ENCODE data around the gene CNTNAP5. TPM values are rescaled to one million over a fixed set of nuclear protein-coding genes. Genes with fewer than 3 reads are reported as not detected.

CNTNAP5 gene
- total RNA-seq, 1 experiment from 2014 or later: 0.48 TPM

DNA sequence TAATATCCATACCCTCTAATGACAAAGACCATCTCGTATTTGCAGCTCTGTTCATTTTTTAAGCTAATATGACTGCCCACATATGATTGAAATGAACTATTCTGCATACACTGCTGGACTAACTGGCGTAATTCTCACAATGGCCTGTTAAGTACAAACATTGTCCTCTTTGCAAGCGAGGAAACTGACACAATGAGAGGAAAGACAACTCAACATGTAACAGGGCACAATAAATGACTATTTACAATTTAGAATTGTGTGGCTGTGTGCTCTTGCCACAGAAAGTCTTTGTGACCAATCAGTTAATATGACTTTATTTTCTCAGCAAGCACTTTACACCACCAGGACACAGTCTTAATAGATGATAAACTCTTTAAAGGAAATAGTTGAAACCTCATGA is 498.0 kb downstream of the CNTNAP5 start:
- no peak overlapping the region for H3K18ac ChIP-seq (ENCODE audit: insufficient read length, low read depth, low read length)
- no peaks in the 10 kb centered on the region; the same call in 1 of the 2 replicates for H3K4me1 ChIP-seq (ENCODE audit: insufficient read depth, low read length)
- no peaks in the 10 kb centered on the region for H3K79me2 ChIP-seq (ENCODE audit: insufficient read depth, low read length)
- WGBS (ENCODE audit: extremely low coverage, insufficient read length, low lambda C conversion rate): no CpG with 5 or more reads among the region's 3 CpGs
- no peak overlapping the region for H4K91ac ChIP-seq (ENCODE audit: insufficient read length, low read depth, low read length)
- no peak overlapping the region for H2BK20ac ChIP-seq (ENCODE audit: low read depth, low read length, poor library complexity, severe bottlenecking)
- TF ChIP-seq, protein P1, sequence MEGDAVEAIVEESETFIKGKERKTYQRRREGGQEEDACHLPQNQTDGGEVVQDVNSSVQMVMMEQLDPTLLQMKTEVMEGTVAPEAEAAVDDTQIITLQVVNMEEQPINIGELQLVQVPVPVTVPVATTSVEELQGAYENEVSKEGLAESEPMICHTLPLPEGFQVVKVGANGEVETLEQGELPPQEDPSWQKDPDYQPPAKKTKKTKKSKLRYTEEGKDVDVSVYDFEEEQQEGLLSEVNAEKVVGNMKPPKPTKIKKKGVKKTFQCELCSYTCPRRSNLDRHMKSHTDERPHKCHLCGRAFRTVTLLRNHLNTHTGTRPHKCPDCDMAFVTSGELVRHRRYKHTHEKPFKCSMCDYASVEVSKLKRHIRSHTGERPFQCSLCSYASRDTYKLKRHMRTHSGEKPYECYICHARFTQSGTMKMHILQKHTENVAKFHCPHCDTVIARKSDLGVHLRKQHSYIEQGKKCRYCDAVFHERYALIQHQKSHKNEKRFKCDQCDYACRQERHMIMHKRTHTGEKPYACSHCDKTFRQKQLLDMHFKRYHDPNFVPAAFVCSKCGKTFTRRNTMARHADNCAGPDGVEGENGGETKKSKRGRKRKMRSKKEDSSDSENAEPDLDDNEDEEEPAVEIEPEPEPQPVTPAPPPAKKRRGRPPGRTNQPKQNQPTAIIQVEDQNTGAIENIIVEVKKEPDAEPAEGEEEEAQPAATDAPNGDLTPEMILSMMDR (conservative IDR thresholded peaks at IDR 0.05): no peak
- H3K56ac ChIP-seq (ENCODE audit: insufficient read length, low read depth, low read length): no peak overlapping the region
- Mint-ChIP-seq H3K27ac (no peak overlapping the region), H3K4me3 (no peak overlapping the region), H3K27me3 (ENCODE audit: low read depth) (no peaks in the 10 kb centered on the region), H3K9me3 (no peaks in the 10 kb centered on the region; a peak in 1 of 5 replicates), H3K36me3 (ENCODE audit: insufficient read depth in 1 of 3, low read depth in 3 of 3) (no peaks in the 10 kb centered on the region), H3K4me1 (peaks cover 30 to 35% of the 10 kb centered on the region in 2 experiments)
- H3K14ac ChIP-seq (ENCODE audit: insufficient read depth, low read length): no peak overlapping the region
- H3K23me2 ChIP-seq (ENCODE audit: insufficient read length, low read depth, low read length, poor library complexity, severe bottlenecking): no peaks in the 10 kb centered on the region
- H2BK12ac ChIP-seq (ENCODE audit: insufficient read length, low read depth, low read length): no peak overlapping the region
- no peak overlapping the region for H2BK120ac ChIP-seq (ENCODE audit: low read depth, low read length, poor library complexity, severe bottlenecking)
- no peak overlapping the region for H2AFZ ChIP-seq (ENCODE audit: low read length)
- no peak overlapping the region for H2BK15ac ChIP-seq (ENCODE audit: low read depth, low read length)
- H3K9me3 ChIP-seq (ENCODE audit: control insufficient read depth, low read depth, low read length): no peaks in the 10 kb centered on the region
- no peak for DNase-seq
- no peak overlapping the region for H2BK5ac ChIP-seq (ENCODE audit: insufficient read length, low read length)
- no peak overlapping the region for H2AK5ac ChIP-seq (ENCODE audit: insufficient read length, low read length)
- H3T11ph ChIP-seq (ENCODE audit: low read length): no peak overlapping the region
- no peaks in the 10 kb centered on the region for H4K20me1 ChIP-seq (ENCODE audit: control insufficient read depth, insufficient read depth, insufficient read length)
- H3K27me3 ChIP-seq (ENCODE audit: insufficient read depth, low read length): no peaks in the 10 kb centered on the region
- H4K8ac ChIP-seq (replicated peaks; ENCODE audit: insufficient read length, low read depth, low read length): no peak overlapping the region
- H3K9ac ChIP-seq (ENCODE audit: extremely low read depth, insufficient read length, low read length): no peak overlapping the region
- H4K5ac ChIP-seq (ENCODE audit: insufficient read length, low read depth, low read length): no peak overlapping the region
- no peak overlapping the region for H3K4me2 ChIP-seq (ENCODE audit: insufficient read depth, insufficient read length, low read length)
- H3K4ac ChIP-seq (ENCODE audit: low read depth, low read length): no peak overlapping the region
- H3K23ac ChIP-seq (ENCODE audit: insufficient read length, low read depth, low read length): no peak overlapping the region
- H3K27ac ChIP-seq (ENCODE audit: insufficient read length, low read depth, low read length): no peak overlapping the region
- no peaks in the 10 kb centered on the region for H3K79me1 ChIP-seq (ENCODE audit: insufficient read depth, low read depth, low read length, poor library complexity, severe bottlenecking)
